Measurements from ENCODE around the gene LAMA1.
A peak's percentile ranks its signal among the peaks of the same experiment; 100 is the strongest.

The LAMA1 gene

GRCh38 chr18:6983366-6983765 is 134.2 kb downstream of the LAMA1 start:
- peak; percentile 56 for DNase-seq

- peak; percentile 89 for DNase-seq
These were observed 135.2 kb downstream of the LAMA1 start for GRCh38 chr18:6982398-6982797.

GRCh38 chr18:6980363-6980762 is 137.2 kb downstream of the LAMA1 start:
- no peak for DNase-seq

GRCh38 chr18:6979954-6980353 is 137.6 kb downstream of the LAMA1 start:
- DNase-seq, result peak; percentile 65

GRCh38 chr18:6976935-6977334 is 140.7 kb downstream of the LAMA1 start:
- peak; percentile 77 for DNase-seq

GRCh38 chr18:6975084-6975483 is 142.5 kb downstream of the LAMA1 start:
- no peak for DNase-seq

- DNase-seq, result no peak
These were observed 145.6 kb downstream of the LAMA1 start for GRCh38 chr18:6971823-6972478.

- no peak for DNase-seq
These were observed 154.0 kb downstream of the LAMA1 start for GRCh38 chr18:6963452-6964097.

GRCh38 chr18:6962571-6963451 is 154.8 kb downstream of the LAMA1 start:
- DNase-seq, result no peak

GRCh38 chr18:6961331-6961730 is 156.3 kb downstream of the LAMA1 start:
- no peak for DNase-seq

- DNase-seq, result peak; percentile 90
These were observed 156.9 kb downstream of the LAMA1 start for GRCh38 chr18:6960656-6961055.

- no peak for DNase-seq
These were observed 157.5 kb downstream of the LAMA1 start for GRCh38 chr18:6960124-6960523.

GRCh38 chr18:6959110-6959509 is 158.5 kb downstream of the LAMA1 start:
- peak; percentile 82 for DNase-seq

- DNase-seq, result no peak
These were observed 160.6 kb downstream of the LAMA1 start for GRCh38 chr18:6956999-6957398.

GRCh38 chr18:6956495-6956894 is 161.1 kb downstream of the LAMA1 start:
- no peak for DNase-seq

GRCh38 chr18:6955304-6955703 is 162.3 kb downstream of the LAMA1 start:
- no peak for DNase-seq

- no peak for DNase-seq
These were observed 163.1 kb downstream of the LAMA1 start for GRCh38 chr18:6954501-6954900.

GRCh38 chr18:6951336-6952090 is 166.1 kb downstream of the LAMA1 start:
- no peak for DNase-seq

GRCh38 chr18:6950641-6951040 is 167.0 kb downstream of the LAMA1 start:
- DNase-seq, result no peak

GRCh38 chr18:6949800-6950586 is 167.6 kb downstream of the LAMA1 start:
- no peak for DNase-seq

GRCh38 chr18:6948281-6949055 is 169.1 kb downstream of the LAMA1 start:
- DNase-seq, result no peak

Data from islet precursor cell (in vitro differentiated cells).